ENCODE measurements around the gene NLK. TPM values are rescaled to one million over a fixed set of nuclear protein-coding genes. Genes with fewer than 3 reads are reported as not detected.

Gene NLK
- total RNA-seq, 1 experiment from 2014 or later = 31.8 TPM

- H3K79me2 ChIP-seq (ENCODE audit: insufficient read depth, low read length) = peaks cover 12% of the 10 kb centered on the region; the same call in 1 of the 2 replicates
- no peaks in the 10 kb centered on the region for H3K9me3 ChIP-seq (ENCODE audit: control insufficient read depth, low read depth, low read length)
Observed at GRCh38 chr17:28071179-28071578, 28.7 kb downstream of the NLK start.

More at GRCh38 chr17:28071179-28071578, 28.7 kb downstream of the NLK start:
- H3K9me3 Mint-ChIP-seq = peaks cover 11 to 17% of the 10 kb centered on the region in 2 experiments; a peak in 4 of 5 replicates
- H4K91ac ChIP-seq (ENCODE audit: insufficient read length, low read depth, low read length) = no peak overlapping the region
- no peak overlapping the region for H2BK15ac ChIP-seq (ENCODE audit: low read depth, low read length)
- H2BK120ac ChIP-seq (ENCODE audit: low read depth, low read length, poor library complexity, severe bottlenecking) = no peak overlapping the region
- DNase-seq = no peak
- peaks cover 2% of the 10 kb centered on the region; the same call in 1 of the 2 replicates for H3K4me1 ChIP-seq (ENCODE audit: insufficient read depth, low read length)
- H3K18ac ChIP-seq (ENCODE audit: insufficient read length, low read depth, low read length) = no peak overlapping the region
- H3K4me3 Mint-ChIP-seq = no peak overlapping the region
- WGBS (ENCODE audit: extremely low coverage, insufficient read length, low lambda C conversion rate) = no CpG with 5 or more reads among the region's 1 CpG
- H3K23ac ChIP-seq (ENCODE audit: insufficient read length, low read depth, low read length) = no peak overlapping the region
- H3K79me1 ChIP-seq (ENCODE audit: insufficient read depth, low read depth, low read length, poor library complexity, severe bottlenecking) = peaks cover 5% of the 10 kb centered on the region
- H3K4ac ChIP-seq (ENCODE audit: low read depth, low read length) = no peak overlapping the region
- peaks cover 19 to 23% (median 21%) of the 10 kb centered on the region in 3 experiments for H3K36me3 Mint-ChIP-seq (ENCODE audit: insufficient read depth in 1 of 3, low read depth in 3 of 3)
- H3K23me2 ChIP-seq (ENCODE audit: insufficient read length, low read depth, low read length, poor library complexity, severe bottlenecking) = no peaks in the 10 kb centered on the region
- H2AFZ ChIP-seq (ENCODE audit: low read length) = no peak overlapping the region
- no peak overlapping the region for H3T11ph ChIP-seq (ENCODE audit: low read length)
- no peak overlapping the region for H3K27ac ChIP-seq (ENCODE audit: insufficient read length, low read depth, low read length)
- no peak overlapping the region for H2BK12ac ChIP-seq (ENCODE audit: insufficient read length, low read depth, low read length)
- no peaks in the 10 kb centered on the region for H4K20me1 ChIP-seq (ENCODE audit: control insufficient read depth, insufficient read depth, insufficient read length)
- no peak overlapping the region for H3K9ac ChIP-seq (ENCODE audit: extremely low read depth, insufficient read length, low read length)
- H3K56ac ChIP-seq (ENCODE audit: insufficient read length, low read depth, low read length) = no peak overlapping the region
- peaks cover 24 to 27% of the 10 kb centered on the region in 2 experiments for H3K4me1 Mint-ChIP-seq
- no peaks in the 10 kb centered on the region for H3K27me3 Mint-ChIP-seq (ENCODE audit: low read depth)
- no peak overlapping the region for H3K27ac Mint-ChIP-seq
- no peak overlapping the region for H3K14ac ChIP-seq (ENCODE audit: insufficient read depth, low read length)
- H4K8ac ChIP-seq (replicated peaks; ENCODE audit: insufficient read length, low read depth, low read length) = no peak overlapping the region
- H3K27me3 ChIP-seq (ENCODE audit: insufficient read depth, low read length) = no peaks in the 10 kb centered on the region
- no peak overlapping the region for H3K4me2 ChIP-seq (ENCODE audit: insufficient read depth, insufficient read length, low read length)
- no peak overlapping the region for H2BK20ac ChIP-seq (ENCODE audit: low read depth, low read length, poor library complexity, severe bottlenecking)
- no peak overlapping the region for H2BK5ac ChIP-seq (ENCODE audit: insufficient read length, low read length)
- no peak overlapping the region for H2AK5ac ChIP-seq (ENCODE audit: insufficient read length, low read length)
- no peak overlapping the region for H4K5ac ChIP-seq (ENCODE audit: insufficient read length, low read depth, low read length)
- TF ChIP-seq CTCF (conservative IDR thresholded peaks at IDR 0.05) = no peak

All from H9 (cell line).